Measurements from ENCODE around the gene PRKCA.

PRKCA gene

GRCh38 chr17:66430846-66431795, 128.7 kb downstream of the PRKCA start:
- TF ChIP-seq GATA3 (IDR thresholded peaks at IDR 0.05; ENCODE audit: low read depth, low read length) (no peak), GATA2 (IDR thresholded peaks at IDR 0.05; ENCODE audit: low read depth, low read length) (no peak)

- TF ChIP-seq GATA2 (IDR thresholded peaks at IDR 0.05; ENCODE audit: low read depth, low read length) = no peak
- no peak for TF ChIP-seq GATA3 (IDR thresholded peaks at IDR 0.05; ENCODE audit: low read depth, low read length)
Measured at GRCh38 chr17:66431910-66432309, 129.5 kb downstream of the PRKCA start.

GRCh38 chr17:66432411-66432957, 130.1 kb downstream of the PRKCA start:
- no peak for TF ChIP-seq GATA3 (IDR thresholded peaks at IDR 0.05; ENCODE audit: low read depth, low read length)
- no peak for TF ChIP-seq GATA2 (IDR thresholded peaks at IDR 0.05; ENCODE audit: low read depth, low read length)

GRCh38 chr17:66432996-66433551, 130.7 kb downstream of the PRKCA start:
- no peak for TF ChIP-seq GATA2 (IDR thresholded peaks at IDR 0.05; ENCODE audit: low read depth, low read length)
- no peak for TF ChIP-seq GATA3 (IDR thresholded peaks at IDR 0.05; ENCODE audit: low read depth, low read length)

- TF ChIP-seq GATA3 (IDR thresholded peaks at IDR 0.05; ENCODE audit: low read depth, low read length) (no peak), GATA2 (IDR thresholded peaks at IDR 0.05; ENCODE audit: low read depth, low read length) (no peak)
Measured at GRCh38 chr17:66435182-66435581, 132.8 kb downstream of the PRKCA start.

- TF ChIP-seq GATA3 (IDR thresholded peaks at IDR 0.05; ENCODE audit: low read depth, low read length) = no peak
- TF ChIP-seq GATA2 (IDR thresholded peaks at IDR 0.05; ENCODE audit: low read depth, low read length) = no peak
Measured at GRCh38 chr17:66436631-66437030, 134.2 kb downstream of the PRKCA start.

GRCh38 chr17:66437476-66438026, 135.1 kb downstream of the PRKCA start:
- TF ChIP-seq GATA2 (IDR thresholded peaks at IDR 0.05; ENCODE audit: low read depth, low read length) (no peak), GATA3 (IDR thresholded peaks at IDR 0.05; ENCODE audit: low read depth, low read length) (no peak)

GRCh38 chr17:66438101-66438500, 135.7 kb downstream of the PRKCA start:
- no peak for TF ChIP-seq GATA3 (IDR thresholded peaks at IDR 0.05; ENCODE audit: low read depth, low read length)
- no peak for TF ChIP-seq GATA2 (IDR thresholded peaks at IDR 0.05; ENCODE audit: low read depth, low read length)

- TF ChIP-seq GATA3 (IDR thresholded peaks at IDR 0.05; ENCODE audit: low read depth, low read length) = no peak
- no peak for TF ChIP-seq GATA2 (IDR thresholded peaks at IDR 0.05; ENCODE audit: low read depth, low read length)
Measured at GRCh38 chr17:66441101-66441661, 138.8 kb downstream of the PRKCA start.

GRCh38 chr17:66443166-66443565, 140.8 kb downstream of the PRKCA start:
- TF ChIP-seq GATA3 (IDR thresholded peaks at IDR 0.05; ENCODE audit: low read depth, low read length) (no peak), GATA2 (IDR thresholded peaks at IDR 0.05; ENCODE audit: low read depth, low read length) (no peak)

GRCh38 chr17:66443606-66444005, 141.2 kb downstream of the PRKCA start:
- TF ChIP-seq GATA2 (IDR thresholded peaks at IDR 0.05; ENCODE audit: low read depth, low read length) = no peak
- TF ChIP-seq GATA3 (IDR thresholded peaks at IDR 0.05; ENCODE audit: low read depth, low read length) = no peak

GRCh38 chr17:66444031-66444430, 141.6 kb downstream of the PRKCA start:
- TF ChIP-seq GATA2 (IDR thresholded peaks at IDR 0.05; ENCODE audit: low read depth, low read length) = no peak
- no peak for TF ChIP-seq GATA3 (IDR thresholded peaks at IDR 0.05; ENCODE audit: low read depth, low read length)

GRCh38 chr17:66445229-66445628, 142.8 kb downstream of the PRKCA start:
- TF ChIP-seq GATA3 (IDR thresholded peaks at IDR 0.05; ENCODE audit: low read depth, low read length) (no peak), GATA2 (IDR thresholded peaks at IDR 0.05; ENCODE audit: low read depth, low read length) (no peak)

- no peak for TF ChIP-seq GATA3 (IDR thresholded peaks at IDR 0.05; ENCODE audit: low read depth, low read length)
- TF ChIP-seq GATA2 (IDR thresholded peaks at IDR 0.05; ENCODE audit: low read depth, low read length) = no peak
Measured at GRCh38 chr17:66446419-66446818, 144.0 kb downstream of the PRKCA start.

Data from SH-SY5Y (cell line).